NCI-H2107 (cell line): Measurements from ENCODE around the gene TMPRSS13.
A peak's percentile ranks its signal among the peaks of the same experiment; 100 is the strongest.
"Not testable (repeated sequence)": the region's sequence is repeated elsewhere in the genome, so short reads cannot be mapped to it uniquely, and the experiment has no call there.

Experiments used
- DNase-seq: peaks from one replicate; lab custom pipeline; 2025; lab: John Stamatoyannopoulos, UW

Gene TMPRSS13

GRCh38 chr11:117950993-117951961, 22.1 kb upstream of the TMPRSS13 start:
- DNase-seq, result no peak

- DNase-seq, result no peak
Measured at GRCh38 chr11:117950301-117950700, 21.1 kb upstream of the TMPRSS13 start.

DNA sequence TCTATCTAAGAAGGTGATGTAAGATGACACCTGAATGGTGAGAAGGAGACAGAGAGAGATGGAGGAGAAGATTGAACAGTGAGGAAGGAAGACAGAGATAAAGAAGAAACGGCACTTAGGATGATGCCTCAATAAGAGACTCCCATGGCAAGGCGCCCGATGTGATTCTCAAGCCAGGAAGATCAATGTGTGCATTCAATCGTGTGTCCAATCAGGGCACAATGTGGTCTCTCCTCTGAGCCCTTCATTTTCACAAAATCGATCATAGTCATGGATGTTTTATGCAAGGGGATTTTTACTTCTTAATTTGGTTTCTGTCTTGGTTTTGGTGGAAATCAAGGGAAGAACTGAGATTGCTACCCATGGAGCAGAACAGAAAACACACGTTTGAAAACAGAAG, 19.9 kb upstream of the TMPRSS13 start:
- no peak for DNase-seq

- DNase-seq, result not testable (repeated sequence)
Measured at GRCh38 chr11:117948466-117948865, 19.3 kb upstream of the TMPRSS13 start.

DNA sequence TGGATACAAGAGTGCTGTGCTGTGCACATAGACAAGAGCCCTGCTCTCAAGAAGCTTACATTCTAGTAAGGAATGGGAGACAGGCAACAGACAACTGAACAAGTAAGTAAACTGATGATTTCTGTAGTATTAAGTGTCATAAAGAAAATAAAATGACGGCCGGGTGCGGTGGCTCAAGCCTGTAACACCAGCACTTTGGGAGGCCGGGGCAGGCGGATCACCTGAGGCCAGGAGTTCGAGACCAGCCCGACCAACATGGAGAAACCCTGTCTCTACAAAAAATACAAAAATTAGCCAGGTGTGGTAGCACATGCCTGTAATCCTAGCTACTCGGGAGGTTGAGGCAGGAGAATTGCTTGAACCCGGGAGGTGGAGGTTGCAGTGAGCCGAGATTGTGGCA, 18.5 kb upstream of the TMPRSS13 start:
- DNase-seq, result not testable (repeated sequence)

DNA sequence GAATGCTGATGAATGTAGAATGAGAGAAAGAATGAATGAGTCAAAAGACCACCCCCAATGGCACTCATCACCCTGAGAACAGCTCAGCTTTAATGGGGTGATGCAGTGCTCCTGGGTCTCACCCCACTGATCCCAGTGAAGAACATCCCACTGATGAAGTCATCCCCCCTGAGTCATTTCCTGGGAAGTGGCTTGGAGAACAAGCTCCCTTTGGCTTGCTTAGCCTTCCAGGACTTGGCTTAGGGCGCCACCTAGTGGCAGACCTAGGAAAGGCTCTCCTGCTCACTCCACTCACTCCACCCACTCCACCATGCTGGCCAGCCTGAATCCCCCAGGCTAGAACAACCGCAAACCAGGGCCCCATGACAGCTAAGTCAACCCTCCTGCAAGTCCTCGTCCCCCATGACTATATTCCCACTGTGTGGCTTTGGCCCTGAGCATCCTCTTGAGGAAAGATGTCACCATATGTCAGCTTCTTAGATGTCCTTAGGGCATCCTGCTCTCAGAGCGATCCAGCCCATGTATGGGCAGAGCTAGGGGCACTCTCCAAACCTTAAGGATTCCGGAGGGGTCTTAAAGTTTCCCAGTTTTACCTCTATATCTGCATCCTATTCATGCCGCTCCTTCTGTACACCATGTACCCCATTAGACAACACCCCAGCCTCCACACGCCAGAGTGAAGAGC, 17.8 kb upstream of the TMPRSS13 start:
- peak; percentile 93 for DNase-seq

DNA sequence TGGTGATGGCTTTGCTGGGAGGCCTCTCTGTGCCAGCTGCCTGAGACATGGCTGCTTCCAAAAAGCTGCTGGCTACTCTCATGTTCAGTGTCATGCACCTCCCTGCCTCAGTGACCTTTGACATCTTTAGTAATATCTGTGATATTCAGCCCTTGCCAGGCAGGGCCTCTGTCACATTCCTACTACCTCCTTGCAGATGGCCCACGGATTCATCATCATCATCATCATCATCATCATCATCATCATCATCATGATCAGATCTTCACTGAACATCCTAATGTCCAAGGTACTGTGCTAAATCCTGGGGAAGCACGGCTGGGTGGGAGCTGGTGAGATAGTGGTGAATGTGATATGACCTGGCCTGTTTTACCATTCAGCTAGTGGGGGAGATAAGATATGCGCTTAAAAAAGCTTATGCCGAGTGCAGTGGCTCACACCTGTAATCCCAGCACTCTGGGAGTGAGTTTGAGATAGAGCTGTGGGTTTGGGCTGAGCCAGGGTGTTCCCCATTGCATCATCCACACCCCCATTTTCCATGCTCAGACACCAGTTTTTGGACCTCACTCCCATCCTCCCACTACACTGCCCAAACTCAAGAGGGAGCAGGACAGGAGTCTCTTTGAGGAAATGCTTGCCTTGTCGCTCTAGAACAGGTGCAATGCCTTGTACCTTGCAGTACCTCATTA, 17.1 kb upstream of the TMPRSS13 start:
- no peak for DNase-seq

DNA sequence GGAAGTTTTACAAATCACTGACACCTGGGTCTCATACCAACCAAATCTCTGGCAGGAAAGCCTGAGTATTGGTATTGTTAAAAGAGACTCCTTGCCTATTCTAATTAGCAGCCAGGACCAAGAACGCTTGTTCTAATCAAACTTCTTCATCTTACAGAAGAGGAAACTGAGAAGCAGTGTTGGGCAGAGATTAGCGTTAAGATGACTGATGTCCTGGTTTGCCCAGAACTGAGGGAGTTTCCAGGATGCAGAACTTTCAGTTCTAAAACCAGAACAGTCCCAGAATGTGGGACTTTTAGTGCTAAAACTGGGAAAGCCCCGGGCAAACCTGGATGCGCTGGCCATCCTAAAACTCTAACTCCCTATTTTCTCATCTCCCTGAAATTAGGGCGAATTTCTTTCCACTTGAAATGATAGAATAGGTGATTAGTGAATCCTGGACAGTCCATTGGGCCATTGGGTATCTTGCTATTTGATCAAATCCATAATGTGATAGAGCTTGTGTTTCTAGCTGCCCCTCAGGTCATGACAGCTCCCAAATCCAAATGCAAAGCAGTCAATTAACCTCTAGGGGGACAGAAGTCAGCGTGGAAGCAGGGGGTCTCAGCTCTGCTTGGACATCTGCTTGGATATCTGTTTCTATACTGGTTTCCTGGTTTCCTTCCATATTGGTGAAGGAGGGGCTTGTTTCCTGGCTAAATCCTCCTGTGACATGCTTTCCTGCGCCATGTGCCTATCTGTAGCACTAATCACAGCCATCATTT, 16.0 kb upstream of the TMPRSS13 start:
- DNase-seq, result no peak

GRCh38 chr11:117944554-117944953, 15.4 kb upstream of the TMPRSS13 start:
- DNase-seq, result no peak

DNA sequence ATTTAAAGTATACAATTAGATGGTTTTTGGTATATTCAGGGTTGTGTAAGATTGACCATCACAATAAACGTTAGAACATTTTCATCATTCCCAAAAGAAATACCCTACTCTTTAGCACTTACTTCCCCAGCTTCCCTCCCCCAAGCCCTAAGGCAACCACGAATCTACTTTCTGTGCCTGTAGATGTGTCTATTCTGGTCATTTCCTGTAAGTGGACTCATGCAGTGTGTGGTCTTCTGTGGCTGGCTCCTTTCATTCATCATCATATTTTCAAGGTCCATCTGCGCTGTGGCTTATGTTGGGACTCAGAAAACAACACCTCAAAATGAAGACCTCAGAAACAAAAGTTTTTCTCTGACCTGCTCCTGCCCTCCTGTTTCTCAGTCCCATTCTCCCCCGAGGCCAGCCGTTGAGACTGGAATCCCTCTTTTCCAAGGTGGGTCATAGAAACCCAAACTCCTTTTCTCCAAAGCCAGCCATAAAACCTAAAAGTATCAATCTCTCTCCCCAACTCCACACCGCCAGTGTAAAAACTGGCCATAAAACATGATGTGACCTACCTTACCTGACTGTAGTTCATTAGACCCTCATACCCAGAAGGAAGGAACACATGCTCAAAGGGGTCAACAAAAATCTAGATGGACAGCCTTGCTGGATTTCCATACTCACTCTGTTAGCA, 12.9 kb upstream of the TMPRSS13 start:
- no peak for DNase-seq

DNA sequence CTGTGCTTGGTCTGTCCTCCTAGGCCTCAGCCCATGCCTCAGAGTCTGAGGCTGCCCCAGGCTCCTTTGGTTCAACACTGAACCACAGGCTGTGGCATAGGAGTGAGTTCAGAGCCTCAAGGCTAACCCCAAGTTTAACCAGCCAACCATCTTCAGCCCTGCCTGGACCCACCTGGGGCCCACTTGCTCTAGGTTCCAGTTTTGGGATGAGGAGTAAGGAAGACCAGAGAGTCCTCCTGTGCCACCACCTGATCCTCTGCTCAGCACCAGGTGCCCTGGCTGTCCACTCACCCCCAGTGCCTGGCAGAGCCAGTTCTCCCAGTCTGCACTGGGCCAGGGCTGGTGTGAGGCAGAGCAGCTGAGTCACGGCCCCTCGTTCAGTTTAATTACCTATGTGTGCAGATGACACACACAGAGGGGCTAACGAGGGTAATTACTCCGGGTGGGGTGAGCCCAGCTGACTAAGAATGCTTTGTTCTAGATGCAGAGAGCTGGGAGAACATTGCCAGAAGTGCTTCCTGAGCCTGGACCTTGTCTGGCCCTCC, 12.0 kb upstream of the TMPRSS13 start:
- no peak for DNase-seq

DNA sequence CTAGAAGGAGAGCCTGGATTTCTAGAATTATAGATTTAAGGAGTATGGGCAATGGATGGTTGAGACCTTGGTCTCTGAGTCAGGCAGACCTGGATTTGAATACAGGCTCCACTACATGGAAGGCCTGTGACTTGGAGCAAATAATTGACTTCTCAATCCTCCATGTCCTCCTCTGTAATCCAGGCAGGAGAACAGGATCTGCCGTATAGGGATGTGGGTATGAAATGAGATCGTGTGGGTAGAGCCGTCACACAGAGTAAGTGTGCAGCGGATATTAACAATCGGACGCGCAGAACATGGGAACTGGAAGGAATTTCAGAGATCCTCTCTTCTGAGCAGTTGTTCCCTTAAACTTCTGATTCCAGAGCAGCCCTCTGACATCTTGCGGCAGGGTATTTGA, 11.5 kb upstream of the TMPRSS13 start:
- no peak for DNase-seq

DNA sequence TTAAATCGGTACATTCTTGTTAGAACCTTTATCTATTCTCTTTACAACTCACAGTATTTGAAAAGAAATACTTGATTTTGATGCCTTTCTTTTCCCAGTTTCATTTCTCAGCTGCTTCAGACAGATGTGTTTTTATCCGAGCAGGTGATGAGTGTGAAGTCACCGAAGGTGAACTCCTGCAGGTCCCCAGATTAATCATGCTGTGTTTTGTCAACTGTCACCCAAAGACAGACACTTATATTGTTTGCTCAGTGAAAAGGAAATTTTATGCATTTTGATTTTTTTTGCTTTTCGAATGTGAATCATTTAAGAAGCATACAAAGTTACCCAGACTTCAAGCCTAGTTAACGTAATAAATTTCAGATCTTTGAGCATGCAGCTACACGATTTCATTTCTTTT, 7.8 kb upstream of the TMPRSS13 start:
- DNase-seq, result no peak

GRCh38 chr11:117934526-117935307, 5.5 kb upstream of the TMPRSS13 start:
- no peak for DNase-seq

DNA sequence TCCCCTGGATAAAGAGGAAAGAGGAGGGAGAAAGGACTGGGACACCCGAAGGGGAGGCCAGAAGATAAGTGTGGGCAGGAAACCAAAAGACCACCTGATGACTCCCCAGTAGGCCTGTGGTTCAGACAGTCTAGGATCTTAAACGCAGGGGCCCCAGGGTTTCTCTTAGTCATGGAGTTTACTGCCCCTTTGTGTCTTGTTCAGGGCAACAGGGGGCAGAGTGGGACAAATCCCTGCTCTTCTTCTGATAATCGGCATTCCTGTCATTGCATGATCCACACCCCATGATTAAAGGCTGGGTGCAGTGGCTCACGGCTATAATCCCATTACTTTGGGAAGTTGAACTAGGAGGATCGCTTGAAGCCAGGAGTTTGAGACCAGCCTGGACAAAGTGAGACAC, 4.7 kb upstream of the TMPRSS13 start:
- DNase-seq, result no peak

GRCh38 chr11:117933475-117933874, 4.3 kb upstream of the TMPRSS13 start:
- no peak for DNase-seq

DNA sequence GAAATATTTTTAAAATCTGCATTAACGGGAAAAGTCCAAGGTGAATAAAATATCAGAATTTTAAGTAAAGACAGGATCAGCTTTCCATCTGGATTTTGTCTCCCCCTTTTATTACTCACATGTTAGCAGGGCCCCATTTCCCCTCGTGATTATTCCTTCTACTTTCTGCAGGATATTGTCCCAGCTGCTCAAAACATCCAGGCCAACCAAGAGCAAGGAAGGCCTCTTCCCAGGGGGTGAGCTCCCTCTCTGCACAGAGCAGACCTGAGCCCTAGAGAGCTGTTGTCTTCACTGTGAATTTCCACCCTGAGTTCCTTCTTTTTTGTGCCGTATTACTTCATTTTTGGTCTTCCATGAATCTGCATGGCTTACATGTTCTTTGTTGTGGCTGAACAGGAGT, 3.7 kb upstream of the TMPRSS13 start:
- DNase-seq, result no peak

DNA sequence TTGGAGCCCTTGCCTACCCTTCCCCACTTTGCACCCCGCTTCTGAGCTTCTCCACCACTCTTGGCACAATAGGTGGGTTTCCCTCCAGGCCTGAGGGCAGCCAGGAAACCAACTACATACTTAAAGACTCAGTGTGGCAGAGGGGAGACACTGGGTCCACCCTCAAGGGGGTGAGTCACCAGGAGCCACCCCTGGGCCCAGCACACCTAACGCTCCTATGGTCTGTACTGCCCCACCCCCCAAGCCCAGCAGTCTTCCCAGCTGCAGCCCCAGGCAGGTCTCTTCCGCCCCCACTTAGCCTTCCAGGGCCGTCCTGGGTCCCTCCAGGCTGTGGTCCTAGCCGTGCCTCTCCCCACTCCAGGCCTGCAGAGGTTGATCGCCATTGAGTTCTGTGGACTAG, 3.2 kb upstream of the TMPRSS13 start:
- no peak for DNase-seq

GRCh38 chr11:117931971-117932370, 2.8 kb upstream of the TMPRSS13 start:
- no peak for DNase-seq

DNA sequence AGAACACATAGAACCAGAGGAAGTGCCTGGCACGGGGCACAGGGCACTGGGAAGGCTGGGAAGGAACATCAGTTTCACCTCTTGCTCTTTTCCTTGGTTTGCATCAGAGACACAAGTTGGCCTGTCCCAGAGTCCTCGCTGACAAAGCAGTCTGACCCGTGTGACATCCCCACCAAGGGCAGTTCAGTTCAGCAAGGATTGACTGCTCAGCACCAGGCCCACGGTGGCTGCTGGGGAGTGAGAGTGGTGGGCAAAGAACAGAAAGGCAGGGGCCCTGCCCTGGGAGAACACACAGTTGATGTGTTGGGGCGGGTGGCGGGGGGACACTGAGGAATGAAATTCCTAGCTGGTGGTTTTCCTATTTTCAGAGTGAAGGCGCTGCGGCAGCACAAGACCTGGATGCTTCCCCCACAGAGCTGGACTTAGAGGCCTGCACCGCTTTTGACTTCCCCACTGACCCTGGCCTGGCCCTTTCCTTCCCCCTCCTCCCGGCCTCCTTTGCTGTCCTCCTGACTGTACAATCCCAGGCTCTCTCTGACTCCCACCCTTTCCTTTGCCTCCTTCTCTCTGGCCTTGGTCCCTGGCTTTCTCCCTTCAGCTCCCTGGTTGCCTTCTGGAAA, 2.2 kb upstream of the TMPRSS13 start:
- no peak for DNase-seq
